Measurements from ENCODE around the gene CYP11A1.

- TF ChIP-seq CTCF (IDR thresholded peaks at IDR 0.05) (no peak), POLR2A (IDR thresholded peaks at IDR 0.05) (no peak), POLR2AphosphoS5 (IDR thresholded peaks at IDR 0.05) (no peak)
Measured at GRCh38 chr15:74381190-74381453, 13.7 kb upstream of the CYP11A1 start.

Data from breast epithelium (tissue), 3 donors.